Lung (tissue), 12 donors: ENCODE data around the gene SSR3. TPM values are rescaled to one million over a fixed set of nuclear protein-coding genes. Genes with fewer than 3 reads are reported as not detected.
A peak's percentile ranks its signal among the peaks of the same experiment; 100 is the strongest.

Source experiments
- ATAC-seq: fragments of 200-7000 bp; cut with Tn5 transposase; one replicate; pipeline ENCODE4 v1.9.1; 2020; ENCODE audit warnings: moderate number of reproducible peaks; ENCODE audit not compliant: insufficient read depth, low FRiP score
- DNase-seq, 3 donors: peaks; one replicate each; pipeline ENCODE4 v3.0.0-alpha.2; 2013 to 2017
- H3K27ac ChIP-seq, 2 donors: one replicate each; pipeline ENCODE4 v1.5.1; 2013; ENCODE audit warnings: mild to moderate bottlenecking in 2 of 2, moderate library complexity in 2 of 2, control low read depth in 1 of 2, inconsistent platforms in 1 of 2, low read depth in 1 of 2, low read length in 1 of 2
- H3K27me3 ChIP-seq, 3 donors: one replicate each; pipeline ENCODE4 v1.5.1; 2013; ENCODE audit warnings: low read length in 2 of 3; ENCODE audit not compliant: control insufficient read depth in 3 of 3, insufficient read depth in 3 of 3
- H3K36me3 ChIP-seq, 4 donors: one replicate each; pipeline ENCODE4 v1.5.1; 2013; ENCODE audit warnings: low read length in 4 of 4, mild to moderate bottlenecking in 1 of 4, moderate library complexity in 1 of 4; ENCODE audit not compliant: control insufficient read depth in 4 of 4, insufficient read depth in 4 of 4
- H3K4me1 ChIP-seq, 5 donors: one replicate each; pipeline ENCODE4 v1.5.1; 2013; ENCODE audit warnings: low read length in 5 of 5, mild to moderate bottlenecking in 2 of 5, moderate library complexity in 1 of 5; ENCODE audit not compliant: control insufficient read depth in 5 of 5, insufficient read depth in 5 of 5
- H3K4me3 ChIP-seq: one replicate; pipeline ENCODE4 v1.5.1; 2013; ENCODE audit warnings: mild to moderate bottlenecking, control low read depth, moderate library complexity
- H3K9ac ChIP-seq, 2 donors: one replicate each; pipeline ENCODE4 v1.5.1; 2013; ENCODE audit warnings: low read length in 2 of 2, control low read depth in 1 of 2; ENCODE audit not compliant: insufficient read depth in 1 of 2
- H3K9me3 ChIP-seq, 4 donors: one replicate each; pipeline ENCODE4 v1.5.1; 2013; ENCODE audit warnings: low read length in 3 of 4, mild to moderate bottlenecking in 1 of 4, moderate library complexity in 1 of 4; ENCODE audit not compliant: control insufficient read depth in 4 of 4, insufficient read depth in 3 of 4
- CTCF ChIP-seq: IDR thresholded peaks from 2 replicates; pipeline ENCODE4 v1.5.1; 2012; ENCODE audit warnings: mild to moderate bottlenecking; ENCODE audit errors: control extremely low read depth, extremely low read depth
- WGBS, 2 donors: extraction: QIAGEN DNeasy Blood & Tissue Kit; methylation state at CpG; one replicate each; pipeline ENCODE4 v1.1.7; 2013; 5-methylcytosine and 5-hydroxymethylcytosine counted together
- polyA plus RNA-seq, 2 donors: library from polyadenylated mRNA; stranded (reverse); fragments of 200-250 nt; gene quantifications; one replicate each; pipeline ENCODE4 v1.2.1, GENCODE V29; 2013
- total RNA-seq, 2 donors: library from RNA; depleted of rRNA in 1 of 2; stranded (reverse); fragments of >200 nt in 1 of 2; gene quantifications; one replicate each; pipeline ENCODE4 v1.2.1, GENCODE V29; 2014 to 2021
- donor health status: control.
- donor health status: control.
- donor health status: Bipolar disorder and iron deficiency.
- donor health status: healthy.
- donor health status: DM: yes; HTN: yes; CAD: no.

Gene SSR3
- total and polyA plus RNA-seq, 4 donors, result 83.7 to 209 (median 188) TPM

GRCh38 chr3:156535162-156535627 is 19.7 kb downstream of the SSR3 start:
- Histone ChIP-seq H3K4me1 (peaks cover 0 to 11% (median 5%) of the 10 kb centered on the region in 5 donors), H3K27me3 (no peaks in the 10 kb centered on the region), H3K9ac (peak overlapping the region in 1 of 2 donors; percentile 19), H3K27ac (peak overlapping the region; percentile 38 to 87), H3K9me3 (peaks cover 0 to 2% (median 0%) of the 10 kb centered on the region in 4 donors), H3K36me3 (peaks cover 2 to 7% (median 4%) of the 10 kb centered on the region in 4 donors), H3K4me3 (no peak overlapping the region)
- peak; percentile 51 to 75 (median 58) for DNase-seq
- 31 to 60% methylated on average over 4 of the region's 4 CpGs for WGBS, 2 donors
- TF ChIP-seq CTCF, result no peak
- peak; percentile 84 for ATAC-seq

- no peak for TF ChIP-seq CTCF
- DNase-seq, result no peak
- ATAC-seq, result no peak
- H3K36me3 ChIP-seq, result peaks cover 0 to 2% (median 0%) of the 10 kb centered on the region in 4 donors
- peaks cover 0 to 11% (median 0%) of the 10 kb centered on the region in 5 donors for H3K4me1 ChIP-seq
- no peak overlapping the region for H3K9ac ChIP-seq
- peaks cover 0 to 2% (median 0%) of the 10 kb centered on the region in 4 donors for H3K9me3 ChIP-seq
- no peaks in the 10 kb centered on the region for H3K27me3 ChIP-seq
- H3K4me3 ChIP-seq, result no peak overlapping the region
- WGBS, 2 donors, result 81 to 87% methylated on average over 4 of the region's 4 CpGs
- no peak overlapping the region for H3K27ac ChIP-seq
Measured at GRCh38 chr3:156533205-156533604, 21.7 kb downstream of the SSR3 start.

- Histone ChIP-seq H3K27me3 (no peaks in the 10 kb centered on the region), H3K36me3 (peaks cover 0 to 2% (median 0%) of the 10 kb centered on the region in 4 donors), H3K9me3 (peaks cover 0 to 2% (median 0%) of the 10 kb centered on the region in 4 donors), H3K4me1 (peaks cover 0 to 11% (median 0%) of the 10 kb centered on the region in 5 donors), H3K4me3 (no peak overlapping the region), H3K27ac (no peak overlapping the region), H3K9ac (no peak overlapping the region)
- WGBS, 2 donors, result 60 to 66% methylated on average over 3 of the region's 3 CpGs
- ATAC-seq, result no peak
- TF ChIP-seq CTCF, result no peak
- no peak for DNase-seq
Measured at GRCh38 chr3:156532730-156533129, 22.2 kb downstream of the SSR3 start.

GRCh38 chr3:156530980-156531379 is 23.9 kb downstream of the SSR3 start:
- Histone ChIP-seq H3K27me3 (no peaks in the 10 kb centered on the region), H3K4me1 (peaks cover 0 to 11% (median 0%) of the 10 kb centered on the region in 5 donors), H3K36me3 (peaks cover 0 to 1% (median 0%) of the 10 kb centered on the region in 4 donors), H3K9me3 (peaks cover 0 to 2% (median 0%) of the 10 kb centered on the region in 4 donors), H3K9ac (no peak overlapping the region), H3K4me3 (no peak overlapping the region), H3K27ac (no peak overlapping the region)
- DNase-seq, result no peak
- no peak for ATAC-seq
- TF ChIP-seq CTCF, result no peak
- 83 to 93% methylated on average over 5 of the region's 5 CpGs for whole genome bisulfite sequencing, 2 donors
